ENCODE results near the gene GOT1. TPM values are rescaled to one million over a fixed set of nuclear protein-coding genes. Genes with fewer than 3 reads are reported as not detected.

Gene GOT1
- total RNA-seq, 1 donor from 2014 or later: 609 TPM

DNA sequence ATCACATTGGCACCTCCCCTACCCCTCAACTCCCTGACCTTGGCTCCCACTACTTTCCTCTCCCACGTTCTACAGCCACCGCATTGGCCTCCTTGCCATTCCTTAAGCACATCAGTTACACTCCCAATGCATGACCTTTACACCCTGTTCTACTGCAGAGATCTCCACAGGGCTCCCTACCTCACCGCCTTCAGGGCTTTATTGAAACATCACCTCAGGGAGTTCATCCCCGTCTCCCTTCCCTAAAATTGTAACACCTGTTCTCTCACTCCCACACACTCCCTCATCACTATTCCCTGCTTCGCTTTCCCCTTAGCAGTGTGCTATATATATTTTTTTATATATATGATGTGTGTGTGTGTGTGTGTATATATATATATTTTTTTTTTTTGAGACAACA is 82.8 kb downstream of the GOT1 start:
- Histone ChIP-seq H3K4me1 (no peaks in the 10 kb centered on the region), H3K9me3 (replicated peaks) (no peaks in the 10 kb centered on the region), H3K27me3 (ENCODE audit: low read depth) (peaks cover 25% of the 10 kb centered on the region), H3K36me3 (no peaks in the 10 kb centered on the region), H3K4me3 (no peak overlapping the region), H3K27ac (replicated peaks) (no peak overlapping the region)
- no peak for DNase-seq
- intact Hi-C loops (cut with micrococcal nuclease): no loop called here
- no peak for TF ChIP-seq CTCF (IDR thresholded peaks at IDR 0.05; ENCODE audit: borderline replicate concordance)

Other genes starting within 250 kb of the GOT1 start
- not detected for gene HPSE2, start 194.8 kb downstream of the GOT1 start, total RNA-seq
- 0.19 TPM for gene CNNM1, start 101.3 kb downstream of the GOT1 start, total RNA-seq
- not detected for gene NKX2-3, start 102.3 kb upstream of the GOT1 start, total RNA-seq
- gene SLC25A28, start 189.8 kb upstream of the GOT1 start, total RNA-seq: 41.2 TPM
- 2.9 TPM for gene ENTPD7, start 228.9 kb upstream of the GOT1 start, total RNA-seq